Neural crest cell (in vitro differentiated cells): ENCODE measurements around the gene FKBP1A. TPM values are rescaled to one million over a fixed set of nuclear protein-coding genes. Genes with fewer than 3 reads are reported as not detected.

Source experiments
- DNase-seq: peaks from one replicate; pipeline ENCODE4 v3.0.0; 2021; ENCODE audit warnings: low read depth, mixed read lengths, low spot score
- H3K27ac Mint-ChIP-seq: one replicate; pipeline ENCODE4 v1.8.0; 2021; ENCODE audit warnings: mild to moderate bottlenecking, mixed read lengths; ENCODE audit not compliant: unreplicated experiment
- H3K27me3 Mint-ChIP-seq: 2 replicates; pipeline ENCODE4 v1.8.0; 2021; ENCODE audit warnings: low read depth, mild to moderate bottlenecking, mixed read lengths
- H3K36me3 Mint-ChIP-seq: 2 replicates; pipeline ENCODE4 v1.8.0; 2021; ENCODE audit warnings: low read depth, mild to moderate bottlenecking, mixed read lengths
- H3K4me1 Mint-ChIP-seq: 2 replicates; pipeline ENCODE4 v1.8.0; 2021; ENCODE audit warnings: mixed read lengths
- H3K4me3 Mint-ChIP-seq: one replicate; pipeline ENCODE4 v1.8.0; 2021; ENCODE audit warnings: mild to moderate bottlenecking, mixed read lengths
- H3K9me3 Mint-ChIP-seq: 2 replicates; pipeline ENCODE4 v1.8.0; 2021; ENCODE audit warnings: mixed read lengths
- total RNA-seq: library from RNA; stranded (reverse); gene quantifications from 2 replicates; pipeline ENCODE4 v1.2.1, GENCODE V29; 2021
- TF ChIP-seq, protein P1 (sequence below): fragments of 200-600 bp; sonication (generic); conservative IDR thresholded peaks from 2 replicates; pipeline ENCODE4 v1.5.0; 2021; ENCODE audit warnings: antibody characterized with exemption, mild to moderate bottlenecking

The FKBP1A gene
- total RNA-seq, 1 donor from 2014 or later: 176 TPM

DNA sequence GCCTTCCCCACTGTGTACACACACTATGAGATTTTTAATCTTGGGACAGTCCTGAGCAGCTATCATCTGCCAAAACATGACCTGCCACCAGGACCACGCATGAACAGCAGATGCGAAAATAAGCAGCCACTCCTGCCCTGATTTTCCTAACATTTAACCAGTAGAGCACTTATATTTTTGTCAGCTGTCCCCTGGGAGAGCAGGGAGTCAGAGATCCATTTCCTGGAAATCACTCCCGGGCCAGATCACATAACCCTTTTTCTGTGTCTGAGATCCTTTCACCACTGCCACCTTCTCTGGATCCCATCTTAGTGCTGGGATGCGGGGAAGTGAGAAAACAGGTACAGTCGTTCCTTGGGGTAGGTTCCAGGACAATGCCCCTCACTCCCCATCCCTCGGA is 69.6 kb downstream of the FKBP1A start:
- Mint-ChIP-seq H3K9me3 (no peaks in the 10 kb centered on the region), H3K27ac (no peak overlapping the region), H3K27me3 (no peaks in the 10 kb centered on the region), H3K36me3 (no peaks in the 10 kb centered on the region), H3K4me3 (peak overlapping the region; percentile 63), H3K4me1 (no peaks in the 10 kb centered on the region)
- TF ChIP-seq, protein P1, sequence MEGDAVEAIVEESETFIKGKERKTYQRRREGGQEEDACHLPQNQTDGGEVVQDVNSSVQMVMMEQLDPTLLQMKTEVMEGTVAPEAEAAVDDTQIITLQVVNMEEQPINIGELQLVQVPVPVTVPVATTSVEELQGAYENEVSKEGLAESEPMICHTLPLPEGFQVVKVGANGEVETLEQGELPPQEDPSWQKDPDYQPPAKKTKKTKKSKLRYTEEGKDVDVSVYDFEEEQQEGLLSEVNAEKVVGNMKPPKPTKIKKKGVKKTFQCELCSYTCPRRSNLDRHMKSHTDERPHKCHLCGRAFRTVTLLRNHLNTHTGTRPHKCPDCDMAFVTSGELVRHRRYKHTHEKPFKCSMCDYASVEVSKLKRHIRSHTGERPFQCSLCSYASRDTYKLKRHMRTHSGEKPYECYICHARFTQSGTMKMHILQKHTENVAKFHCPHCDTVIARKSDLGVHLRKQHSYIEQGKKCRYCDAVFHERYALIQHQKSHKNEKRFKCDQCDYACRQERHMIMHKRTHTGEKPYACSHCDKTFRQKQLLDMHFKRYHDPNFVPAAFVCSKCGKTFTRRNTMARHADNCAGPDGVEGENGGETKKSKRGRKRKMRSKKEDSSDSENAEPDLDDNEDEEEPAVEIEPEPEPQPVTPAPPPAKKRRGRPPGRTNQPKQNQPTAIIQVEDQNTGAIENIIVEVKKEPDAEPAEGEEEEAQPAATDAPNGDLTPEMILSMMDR: no peak
- DNase-seq: no peak

DNA sequence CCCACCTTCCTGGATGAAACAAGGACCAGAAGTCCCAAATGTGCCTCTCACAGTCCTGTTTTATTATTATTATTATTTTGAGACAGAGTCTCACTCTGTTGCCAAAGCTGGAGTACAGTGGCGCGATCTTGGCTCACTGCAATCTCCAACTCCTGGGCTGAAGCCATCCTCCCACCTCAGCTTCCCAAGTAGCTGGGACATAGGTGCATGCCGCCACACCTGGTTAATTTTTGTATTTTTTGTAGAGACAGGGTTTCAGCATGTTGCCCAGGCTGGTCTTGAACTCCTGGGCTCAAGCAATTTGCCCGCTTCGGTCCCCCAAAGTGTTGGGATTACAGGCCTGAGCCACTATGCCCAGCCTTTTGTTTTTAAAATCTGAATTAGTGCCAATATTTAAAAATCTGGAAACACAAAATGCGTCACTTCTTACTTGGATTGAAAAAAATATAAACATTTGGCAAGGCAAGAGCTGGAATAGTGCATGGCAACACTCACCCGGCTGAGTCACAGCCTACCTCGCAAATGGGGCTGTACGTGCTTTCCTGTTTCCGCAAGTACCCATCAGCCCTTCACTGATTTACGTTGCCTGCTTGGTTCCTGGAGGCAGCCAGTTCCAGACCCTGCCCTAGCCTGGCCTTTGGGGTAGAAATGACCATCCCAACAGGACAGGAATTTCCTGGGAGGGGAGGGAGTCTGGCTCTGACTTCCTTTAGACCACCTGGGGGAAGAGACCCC is 70.2 kb downstream of the FKBP1A start:
- no peak for DNase-seq
- Mint-ChIP-seq H3K9me3 (no peaks in the 10 kb centered on the region), H3K27ac (no peak overlapping the region), H3K4me3 (peak overlapping the region; percentile 63), H3K4me1 (no peaks in the 10 kb centered on the region), H3K27me3 (no peaks in the 10 kb centered on the region), H3K36me3 (no peaks in the 10 kb centered on the region)
- TF ChIP-seq, protein P1: no peak

DNA sequence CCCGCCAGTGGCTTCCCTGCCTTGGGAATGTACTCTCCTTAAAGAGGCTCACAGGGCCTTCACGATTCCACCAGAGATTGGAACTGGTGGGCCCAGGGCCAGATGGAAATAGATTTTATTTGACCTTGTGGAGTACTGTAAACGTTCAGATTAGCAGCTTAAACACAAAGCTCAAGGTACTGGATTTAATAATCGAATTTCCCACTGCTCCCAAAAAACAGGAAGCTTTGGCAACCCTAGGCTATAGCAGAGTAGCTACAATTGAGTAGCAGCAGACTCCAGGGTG is 71.3 kb downstream of the FKBP1A start:
- Mint-ChIP-seq H3K36me3 (no peaks in the 10 kb centered on the region), H3K4me1 (no peaks in the 10 kb centered on the region), H3K9me3 (no peaks in the 10 kb centered on the region), H3K27me3 (no peaks in the 10 kb centered on the region), H3K4me3 (no peak overlapping the region), H3K27ac (no peak overlapping the region)
- TF ChIP-seq, protein P1: no peak
- no peak for DNase-seq

DNA sequence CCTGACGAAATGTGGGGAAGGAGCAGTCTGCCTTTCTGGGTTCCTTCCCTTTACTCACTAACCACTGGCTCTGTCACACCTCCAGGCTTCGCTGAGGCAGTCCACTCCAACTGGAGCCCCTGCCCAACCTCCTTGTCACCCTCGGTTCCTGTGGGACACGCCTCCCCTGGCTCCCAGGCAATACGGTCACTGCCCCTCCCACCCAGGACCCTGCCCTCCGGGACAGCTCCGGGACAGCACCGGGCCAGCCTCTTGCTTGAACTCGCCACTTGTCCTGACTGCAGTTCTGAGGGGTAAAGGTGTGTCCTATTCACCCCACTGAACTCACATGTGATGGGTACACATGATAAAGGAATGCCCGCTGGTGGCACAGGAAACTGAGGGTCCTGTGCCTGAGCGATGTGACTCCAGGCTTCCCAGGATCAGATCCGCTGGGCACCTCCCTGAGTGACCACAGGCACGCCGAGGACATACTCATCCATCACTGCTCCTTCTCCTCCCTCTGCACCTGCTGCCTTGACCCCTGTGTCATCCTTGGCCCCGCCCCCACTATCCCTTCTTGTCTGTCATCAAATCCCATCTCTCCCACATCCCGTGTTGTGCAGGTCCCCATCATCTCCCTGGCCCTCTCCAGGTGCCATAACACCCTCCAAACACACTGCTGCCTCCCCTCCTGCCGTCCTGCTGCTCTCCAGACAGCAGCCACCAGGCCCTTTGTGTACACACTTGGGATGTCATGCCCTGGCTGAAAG is 71.8 kb downstream of the FKBP1A start:
- Mint-ChIP-seq H3K9me3 (no peaks in the 10 kb centered on the region), H3K4me1 (no peaks in the 10 kb centered on the region), H3K27ac (peak overlapping the region; percentile 6), H3K4me3 (no peak overlapping the region), H3K36me3 (no peaks in the 10 kb centered on the region), H3K27me3 (no peaks in the 10 kb centered on the region)
- no peak for DNase-seq
- TF ChIP-seq, protein P1: no peak

DNA sequence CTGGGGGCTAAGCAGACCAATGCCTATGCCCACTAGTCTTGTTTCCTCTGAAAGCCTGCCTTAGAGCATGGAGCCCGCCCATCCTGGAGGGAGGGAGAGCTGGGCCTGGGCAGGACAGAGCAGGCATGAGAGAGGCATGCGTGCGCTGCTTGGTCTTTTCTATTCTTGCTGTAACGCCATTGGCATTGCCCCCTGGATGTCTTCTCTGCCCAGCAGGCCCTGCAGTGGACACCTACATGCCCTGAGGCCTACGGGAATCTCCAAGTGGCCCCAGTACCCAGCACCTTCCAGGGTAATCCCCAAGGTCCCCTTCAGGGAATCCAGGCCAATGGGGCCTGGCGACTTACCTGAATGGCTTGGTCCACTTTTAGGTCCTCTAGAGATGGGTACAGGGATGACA is 72.8 kb downstream of the FKBP1A start:
- no peaks in the 10 kb centered on the region for H3K27me3 Mint-ChIP-seq
- no peaks in the 10 kb centered on the region for H3K36me3 Mint-ChIP-seq
- TF ChIP-seq, protein P1: no peak
- no peaks in the 10 kb centered on the region for H3K9me3 Mint-ChIP-seq
- peak overlapping the region; percentile 28 for H3K4me3 Mint-ChIP-seq
- DNase-seq: no peak
- no peaks in the 10 kb centered on the region for H3K4me1 Mint-ChIP-seq
- H3K27ac Mint-ChIP-seq: no peak overlapping the region
